OCI-LY7 (cell line): ENCODE data around the gene MRPL44.

Source experiments
- EZH2phosphoT487 ChIP-seq: fragments of 200-600 bp; sonication (generic); IDR thresholded peaks from 2 replicates; pipeline ENCODE4 v1.6.1; 2018; ENCODE audit warnings: low read depth, borderline replicate concordance, mild to moderate bottlenecking, mixed run types, antibody characterized with exemption, low read length, moderate library complexity, mixed read lengths
- TF ChIP-seq, protein P1 (sequence below): fragments of 200-600 bp; sonication (generic); conservative IDR thresholded peaks from 2 replicates; pipeline ENCODE4 v1.5.1; 2014; ENCODE audit warnings: mild to moderate bottlenecking, antibody characterized with exemption, low read length, moderate library complexity, mixed read lengths

GRCh38 chr2:223929571-223930102, 27.6 kb upstream of the MRPL44 start:
- TF ChIP-seq, protein P1, sequence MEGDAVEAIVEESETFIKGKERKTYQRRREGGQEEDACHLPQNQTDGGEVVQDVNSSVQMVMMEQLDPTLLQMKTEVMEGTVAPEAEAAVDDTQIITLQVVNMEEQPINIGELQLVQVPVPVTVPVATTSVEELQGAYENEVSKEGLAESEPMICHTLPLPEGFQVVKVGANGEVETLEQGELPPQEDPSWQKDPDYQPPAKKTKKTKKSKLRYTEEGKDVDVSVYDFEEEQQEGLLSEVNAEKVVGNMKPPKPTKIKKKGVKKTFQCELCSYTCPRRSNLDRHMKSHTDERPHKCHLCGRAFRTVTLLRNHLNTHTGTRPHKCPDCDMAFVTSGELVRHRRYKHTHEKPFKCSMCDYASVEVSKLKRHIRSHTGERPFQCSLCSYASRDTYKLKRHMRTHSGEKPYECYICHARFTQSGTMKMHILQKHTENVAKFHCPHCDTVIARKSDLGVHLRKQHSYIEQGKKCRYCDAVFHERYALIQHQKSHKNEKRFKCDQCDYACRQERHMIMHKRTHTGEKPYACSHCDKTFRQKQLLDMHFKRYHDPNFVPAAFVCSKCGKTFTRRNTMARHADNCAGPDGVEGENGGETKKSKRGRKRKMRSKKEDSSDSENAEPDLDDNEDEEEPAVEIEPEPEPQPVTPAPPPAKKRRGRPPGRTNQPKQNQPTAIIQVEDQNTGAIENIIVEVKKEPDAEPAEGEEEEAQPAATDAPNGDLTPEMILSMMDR = no peak
- no peak for TF ChIP-seq EZH2phosphoT487
